ENCODE results near the gene DNAJA3. TPM values are rescaled to one million over a fixed set of nuclear protein-coding genes. Genes with fewer than 3 reads are reported as not detected.

Gene DNAJA3
- total and polyA plus RNA-seq, 2 experiments from 2014 or later, result 60.5 to 70.7 TPM

GRCh38 chr16:4419402-4419959 lies 6.2 kb upstream of the DNAJA3 start:
- no peaks in the 10 kb centered on the region for H3K9me3 ChIP-seq (ENCODE audit: low read depth)
- TF ChIP-seq CTCF (IDR thresholded peaks at IDR 0.05; ENCODE audit: low read depth, low read length), result no peak
- no peaks in the 10 kb centered on the region for H3K4me1 ChIP-seq (ENCODE audit: low read depth)
- no peak overlapping the region for H3K27ac ChIP-seq
- no peak for DNase-seq (ENCODE audit: low read depth in 1 of 2, low spot score in 1 of 2)
- no peaks in the 10 kb centered on the region for H3K27me3 ChIP-seq
- H3K4me3 ChIP-seq, result no peak overlapping the region
- H3K36me3 ChIP-seq, result no peaks in the 10 kb centered on the region

GRCh38 chr16:4420505-4421105 lies 5.1 kb upstream of the DNAJA3 start:
- no peaks in the 10 kb centered on the region for H3K36me3 ChIP-seq
- no peak overlapping the region for H3K4me3 ChIP-seq
- H3K27me3 ChIP-seq, result no peaks in the 10 kb centered on the region
- no peak for TF ChIP-seq CTCF (IDR thresholded peaks at IDR 0.05; ENCODE audit: low read depth, low read length)
- DNase-seq (ENCODE audit: low read depth in 1 of 2, low spot score in 1 of 2), result no peak
- H3K4me1 ChIP-seq (ENCODE audit: low read depth), result no peaks in the 10 kb centered on the region
- no peaks in the 10 kb centered on the region for H3K9me3 ChIP-seq (ENCODE audit: low read depth)
- no peak overlapping the region for H3K27ac ChIP-seq

GRCh38 chr16:4426021-4426684 lies 485 bp downstream of the DNAJA3 start:
- no peak for TF ChIP-seq CTCF (IDR thresholded peaks at IDR 0.05; ENCODE audit: low read depth, low read length)
- H3K4me3 ChIP-seq, result peak overlapping the region; percentile 74
- peak overlapping the region; percentile 86 for H3K27ac ChIP-seq
- H3K27me3 ChIP-seq, result no peaks in the 10 kb centered on the region
- no peaks in the 10 kb centered on the region for H3K9me3 ChIP-seq (ENCODE audit: low read depth)
- peaks cover 9% of the 10 kb centered on the region for H3K4me1 ChIP-seq (ENCODE audit: low read depth)
- peak in 1 of 2 donors; percentile 18 for DNase-seq (ENCODE audit: low read depth in 1 of 2, low spot score in 1 of 2)
- H3K36me3 ChIP-seq, result no peaks in the 10 kb centered on the region

- Histone ChIP-seq H3K9me3 (ENCODE audit: low read depth) (no peaks in the 10 kb centered on the region), H3K27ac (peak overlapping the region; percentile 86)
Observed at GRCh38 chr16:4426722-4427372, 1.2 kb downstream of the DNAJA3 start.

GRCh38 chr16:4428500-4428899 lies 2.8 kb downstream of the DNAJA3 start:
- no peaks in the 10 kb centered on the region for H3K27me3 ChIP-seq
- H3K27ac ChIP-seq, result no peak overlapping the region
- H3K4me3 ChIP-seq, result no peak overlapping the region
- peaks cover 9% of the 10 kb centered on the region for H3K4me1 ChIP-seq (ENCODE audit: low read depth)
- TF ChIP-seq CTCF (IDR thresholded peaks at IDR 0.05; ENCODE audit: low read depth, low read length), result no peak
- no peaks in the 10 kb centered on the region for H3K9me3 ChIP-seq (ENCODE audit: low read depth)
- no peak for DNase-seq (ENCODE audit: low read depth in 1 of 2, low spot score in 1 of 2)
- H3K36me3 ChIP-seq, result no peaks in the 10 kb centered on the region

More at GRCh38 chr16:4426722-4427372, 1.2 kb downstream of the DNAJA3 start:
- no peak for DNase-seq (ENCODE audit: low read depth in 1 of 2, low spot score in 1 of 2)
- peaks cover 9% of the 10 kb centered on the region for H3K4me1 ChIP-seq (ENCODE audit: low read depth)
- H3K4me3 ChIP-seq, result peak overlapping the region; percentile 74
- H3K27me3 ChIP-seq, result no peaks in the 10 kb centered on the region
- H3K36me3 ChIP-seq, result no peaks in the 10 kb centered on the region
- no peak for TF ChIP-seq CTCF (IDR thresholded peaks at IDR 0.05; ENCODE audit: low read depth, low read length)
